ENCODE results near the gene ELF1. TPM values are rescaled to one million over a fixed set of nuclear protein-coding genes. Genes with fewer than 3 reads are reported as not detected.

The ELF1 gene
- total RNA-seq, 4 donors from 2014 or later, result 61.5 to 96.1 (median 74.1) TPM

- peaks cover 0 to 3% of the 10 kb centered on the region in 2 donors for H3K4me1 ChIP-seq
- no peaks in the 10 kb centered on the region for H3K27me3 ChIP-seq
- no peaks in the 10 kb centered on the region for H3K9me3 ChIP-seq
- H3K36me3 ChIP-seq, result no peaks in the 10 kb centered on the region
- peak overlapping the region in 1 of 2 donors; percentile 23 for H3K27ac ChIP-seq
- no peak for DNase-seq
- peak in 3 of 4 experiments; percentile 3 to 32 (median 13) for TF ChIP-seq CTCF (IDR thresholded peaks at IDR 0.05)
- TF ChIP-seq POLR2A (IDR thresholded peaks at IDR 0.05), result no peak
- no peak overlapping the region for H3K4me3 ChIP-seq
- intact Hi-C loops (cut with DNase I; ENCODE audit: low total_unique reads), result no loop called here
Measured at GRCh38 chr13:40974460-40975407, 44.4 kb downstream of the ELF1 start.

- Histone ChIP-seq H3K27me3 (no peaks in the 10 kb centered on the region), H3K4me1 (peaks cover 0 to 3% of the 10 kb centered on the region in 2 donors), H3K4me3 (no peak overlapping the region), H3K9me3 (no peaks in the 10 kb centered on the region), H3K36me3 (no peaks in the 10 kb centered on the region), H3K27ac (no peak overlapping the region)
- DNase-seq, result no peak
- intact Hi-C loops (cut with DNase I; ENCODE audit: low total_unique reads), result no loop called here
- TF ChIP-seq CTCF (IDR thresholded peaks at IDR 0.05) (no peak), POLR2A (IDR thresholded peaks at IDR 0.05) (no peak)
Measured at GRCh38 chr13:40973409-40973808, 45.7 kb downstream of the ELF1 start.

- Histone ChIP-seq H3K36me3 (no peaks in the 10 kb centered on the region), H3K9me3 (no peaks in the 10 kb centered on the region), H3K4me1 (no peaks in the 10 kb centered on the region), H3K27ac (no peak overlapping the region), H3K4me3 (no peak overlapping the region), H3K27me3 (no peaks in the 10 kb centered on the region)
- no peak for TF ChIP-seq CTCF (IDR thresholded peaks at IDR 0.05)
- no peak for DNase-seq
- intact Hi-C loops (cut with DNase I; ENCODE audit: low total_unique reads), result no loop called here
Measured at GRCh38 chr13:40971321-40971720, 47.8 kb downstream of the ELF1 start.

GRCh38 chr13:40970803-40971202 is 48.3 kb downstream of the ELF1 start:
- Histone ChIP-seq H3K27ac (no peak overlapping the region), H3K9me3 (no peaks in the 10 kb centered on the region), H3K4me3 (no peak overlapping the region), H3K36me3 (no peaks in the 10 kb centered on the region), H3K4me1 (no peaks in the 10 kb centered on the region), H3K27me3 (no peaks in the 10 kb centered on the region)
- intact Hi-C loops (cut with DNase I; ENCODE audit: low total_unique reads), result no loop called here
- TF ChIP-seq POLR2A (IDR thresholded peaks at IDR 0.05) (no peak), CTCF (IDR thresholded peaks at IDR 0.05) (no peak)
- DNase-seq, result no peak

GRCh38 chr13:40969169-40969901 is 49.8 kb downstream of the ELF1 start:
- TF ChIP-seq CTCF (IDR thresholded peaks at IDR 0.05), result no peak
- no peak for TF ChIP-seq POLR2A (IDR thresholded peaks at IDR 0.05)
- Histone ChIP-seq H3K36me3 (no peaks in the 10 kb centered on the region), H3K4me1 (no peaks in the 10 kb centered on the region), H3K9me3 (no peaks in the 10 kb centered on the region), H3K27ac (no peak overlapping the region), H3K4me3 (no peak overlapping the region), H3K27me3 (no peaks in the 10 kb centered on the region)
- intact Hi-C loops (cut with DNase I; ENCODE audit: low total_unique reads), result no loop called here
- DNase-seq, result no peak

Measured in uterus (tissue), 4 donors.